K562 (cell line): ENCODE measurements around the gene KRT25. TPM values are rescaled to one million over a fixed set of nuclear protein-coding genes. Genes with fewer than 3 reads are reported as not detected.

Source experiments
- ATAC-seq: fragments of 200-7000 bp; cut with Tn5 transposase; 3 replicates; pipeline ENCODE4 v1.9.1; 2020; ENCODE audit warnings: moderate library complexity
- Bru-seq: library from RNA; stranded (reverse); fragments of 400-500 nt; gene quantifications from one replicate; lab custom pipeline; 2021; lab: Mats Ljungman, UMichigan
- BruChase-seq, 2 experiments: library from RNA; stranded (reverse); fragments of 400-500 nt; gene quantifications; one replicate each; lab custom pipeline; 2021; lab: Mats Ljungman, UMichigan
- BruUV-seq: library from RNA; stranded (reverse); fragments of 400-500 nt; replicated peaks from 2 replicates; lab custom pipeline; 2021; lab: Mats Ljungman, UMichigan
- CTCF ChIA-PET: fragments of 300-600 bp; formaldehyde crosslinking; extraction: SDS; loops from one replicate; lab custom pipeline; 2021; ENCODE audit warnings: low intra/inter-chr PET ratio; lab: Yijun Ruan, JAX
- POLR2A ChIA-PET: fragments of 300-600, 350-650 bp; sonication (Branson Sonifier 250); formaldehyde crosslinking; extraction: SDS; loops from one replicate; lab custom pipeline; 2021; ENCODE audit warnings: antibody characterized with exemption, inconsistent platforms; lab: Yijun Ruan, JAX
- DNase-seq, 4 experiments: peaks; one replicate each; pipeline versions ENCODE4 v3.0.0 to v3.0.0-alpha.2; 2011 to 2018; ENCODE audit warnings: low spot score in 3 of 4, mixed read lengths in 3 of 4; ENCODE audit errors: extremely low read depth in 1 of 4
- FAIRE-seq: peaks from 2 replicates; lab custom pipeline; 2011; peaks lifted over from hg19 to GRCh38; lab: Jason Lieb, UNC
- H2AFZ ChIP-seq: 2 replicates; pipeline ENCODE4 v1.6.0; 2011; ENCODE audit warnings: low read depth, low read length, control low read depth, inconsistent platforms
- H3K27ac ChIP-seq: fragments of 200-600 bp; 3 replicates; pipeline ENCODE4 v1.8.0; 2011; ENCODE audit warnings: low read depth, mild to moderate bottlenecking, control low read depth, inconsistent platforms, low read length, moderate library complexity, mixed read lengths; ENCODE audit errors: extremely low read depth
- H3K27me3 ChIP-seq, 2 experiments: fragments of 300-600 bp in 1 of 2; 2 replicates in 1 of 2; 3 replicates in 1 of 2; pipeline versions ENCODE4 v1.6.0 to v1.8.0; 2011; ENCODE audit warnings: inconsistent platforms in 2 of 2, low read length in 2 of 2, mild to moderate bottlenecking in 1 of 2, mixed read lengths in 1 of 2, moderate library complexity in 1 of 2; ENCODE audit not compliant: control insufficient read depth in 2 of 2, insufficient read depth in 2 of 2
- H3K36me3 ChIP-seq: fragments of 300-600 bp; 3 replicates; pipeline ENCODE4 v1.8.0; 2011; ENCODE audit warnings: mild to moderate bottlenecking, low read length, inconsistent platforms; ENCODE audit not compliant: control insufficient read depth, insufficient read depth
- H3K4me1 ChIP-seq, 2 experiments: fragments of 200-600 bp in 1 of 2; replicated peaks in 1 of 2; 2 replicates in 1 of 2; 3 replicates in 1 of 2; pipeline versions ENCODE4 v1.5.1 to v1.8.0; 2011; ENCODE audit warnings: inconsistent platforms in 2 of 2, low read length in 2 of 2, mild to moderate bottlenecking in 1 of 2, mixed read lengths in 1 of 2, moderate library complexity in 1 of 2; ENCODE audit not compliant: control insufficient read depth in 2 of 2, insufficient read depth in 2 of 2
- H3K4me2 ChIP-seq: 2 replicates; pipeline ENCODE4 v1.6.1; 2011; ENCODE audit warnings: low read length, control low read depth, inconsistent platforms, mixed read lengths; ENCODE audit not compliant: insufficient read depth
- H3K4me3 ChIP-seq: fragments of 200-600 bp; sonication (generic), shearing (Covaris generic); 2 replicates; pipeline ENCODE4 v1.5.1; 2016; ENCODE audit warnings: control low read depth, inconsistent platforms
- H3K79me2 ChIP-seq: fragments of 200-600 bp; 3 replicates; pipeline ENCODE4 v1.8.0; 2011; ENCODE audit warnings: low read length, inconsistent platforms; ENCODE audit not compliant: control insufficient read depth, insufficient read depth
- H3K9ac ChIP-seq, 2 experiments: 2 replicates each; pipeline versions ENCODE4 v1.6.0 to v1.6.1; 2011; ENCODE audit warnings: low read depth in 2 of 2, low read length in 2 of 2, control low read depth in 1 of 2, inconsistent platforms in 1 of 2, mild to moderate bottlenecking in 1 of 2, mixed read lengths in 1 of 2; ENCODE audit not compliant: insufficient read depth in 1 of 2
- H3K9me1 ChIP-seq: one replicate; pipeline ENCODE4 v1.6.0; 2011; ENCODE audit warnings: inconsistent platforms, mild to moderate bottlenecking, low read length, moderate library complexity; ENCODE audit not compliant: control insufficient read depth, insufficient read depth
- H3K9me3 ChIP-seq: replicated peaks from 2 replicates; pipeline ENCODE4 v1.5.1; 2011; ENCODE audit warnings: low read depth, low read length, inconsistent platforms; ENCODE audit not compliant: control insufficient read depth, insufficient read depth
- H4K20me1 ChIP-seq: replicated peaks from 2 replicates; pipeline ENCODE4 v1.6.1; 2011; ENCODE audit warnings: low read length, inconsistent platforms, mixed read lengths; ENCODE audit not compliant: control insufficient read depth, insufficient read depth
- BCOR ChIP-seq: fragments of 450-650 bp; IDR thresholded peaks from 2 replicates; pipeline ENCODE4 v1.6.1; 2016
- C11orf30 ChIP-seq: fragments of 450-650 bp; IDR thresholded peaks from 2 replicates; pipeline ENCODE4 v1.6.1; 2016; ENCODE audit warnings: low read depth, mild to moderate bottlenecking
- NCOR1 ChIP-seq: fragments of 450-650 bp; IDR thresholded peaks from 2 replicates; pipeline ENCODE4 v1.6.1; 2016; ENCODE audit warnings: mild to moderate bottlenecking, moderate library complexity
- ZNF316 ChIP-seq: fragments of 450-650 bp; IDR thresholded peaks from 2 replicates; pipeline ENCODE4 v1.6.1; 2016
- WGBS: fragments of 100-300 bp; shearing (Covaris generic); methylation state at CpG from one replicate; pipeline ENCODE4 v1.1.6; 2016; ENCODE audit warnings: low coverage, mixed read lengths; ENCODE audit not compliant: insufficient coverage; ENCODE audit errors: missing lambda C conversion rate; 5-methylcytosine and 5-hydroxymethylcytosine counted together
- in situ Hi-C: fragments of 300-500 bp; cut with MboI; formaldehyde crosslinking; loops from 4 replicates; pipeline ENCODE4 v1.15.0; 2018; ENCODE audit warnings: inconsistent platforms, mixed read lengths
- intact Hi-C: fragments of 100-400 bp; cut with micrococcal nuclease; formaldehyde crosslinking; loops from 2 replicates; pipeline ENCODE4 v1.14.2; 2022
- long read RNA-seq, 3 experiments: library from polyadenylated mRNA in 2 of 3; library from RNA in 1 of 3; unstranded in 2 of 3; stranded (forward) in 1 of 3; transcript quantifications; one replicate each; pipeline ENCODE4 v2.0.0, GENCODE V29; 2019 to 2022
- polyA minus RNA-seq, 3 experiments: library from RNA; depleted of rRNA, polyadenylated mRNA; stranded (reverse); fragments of >200 nt; gene quantifications; 2 replicates each; pipeline ENCODE4 v1.2.3, GENCODE V29; 2011
- polyA plus RNA-seq, 8 experiments: library from polyadenylated mRNA; depleted of rRNA in 4 of 8; stranded (reverse) in 5 of 8; unstranded in 3 of 8; fragments of >200 nt; fragmentation: Nextera tagmentation in 2 of 8; fragmentation: Illumina TruSeq in 1 of 8; extraction: Ambion mirVana in 2 of 8; extraction: Trizol in 1 of 8; gene quantifications; 2 replicates each; pipeline versions ENCODE4 v1.2.1 to v1.2.3, GENCODE V29; 2011 to 2014; ENCODE audit warnings: inconsistent platforms in 1 of 8, missing spikeins in 1 of 8
- total RNA-seq, 7 experiments: library from RNA; depleted of rRNA in 6 of 7; stranded (reverse); fragments of >200 nt in 6 of 7; fragmentation: Illumina TruSeq in 2 of 7; extraction: Trizol in 2 of 7; gene quantifications; 2 replicates each; pipeline versions ENCODE4 v1.2.1 to v1.2.3, GENCODE V29; 2011 to 2021; ENCODE audit warnings: low replicate concordance in 1 of 7

Gene KRT25, protein sequence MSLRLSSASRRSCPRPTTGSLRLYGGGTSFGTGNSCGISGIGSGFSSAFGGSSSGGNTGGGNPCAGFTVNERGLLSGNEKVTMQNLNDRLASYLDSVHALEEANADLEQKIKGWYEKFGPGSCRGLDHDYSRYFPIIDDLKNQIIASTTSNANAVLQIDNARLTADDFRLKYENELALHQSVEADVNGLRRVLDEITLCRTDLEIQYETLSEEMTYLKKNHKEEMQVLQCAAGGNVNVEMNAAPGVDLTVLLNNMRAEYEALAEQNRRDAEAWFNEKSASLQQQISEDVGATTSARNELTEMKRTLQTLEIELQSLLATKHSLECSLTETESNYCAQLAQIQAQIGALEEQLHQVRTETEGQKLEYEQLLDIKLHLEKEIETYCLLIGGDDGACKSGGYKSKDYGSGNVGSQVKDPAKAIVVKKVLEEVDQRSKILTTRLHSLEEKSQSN
- not detected in 2 replicates for total RNA-seq (2011; cell fraction: chromatin; rRNA removed; ENCODE audit: low replicate concordance)
- total RNA-seq (2011; cell fraction: nucleolus; rRNA removed) = not detected in 2 replicates
- total RNA-seq (2011; cell fraction: nucleoplasm; rRNA removed) = not detected in 2 replicates
- total RNA-seq (2014; rRNA removed) = not detected in 2 replicates
- not detected in 2 replicates for total RNA-seq (2014; rRNA removed; fragmentation: Illumina TruSeq; extraction: Trizol)
- not detected in 2 replicates for total RNA-seq (2015; rRNA removed; fragmentation: Illumina TruSeq; extraction: Trizol)
- not detected in 2 replicates for total RNA-seq (2021)
- not detected in 2 replicates for polyA plus RNA-seq (2011; rRNA removed)
- not detected in 2 replicates for polyA plus RNA-seq (2011; cell fraction: cytosol; rRNA removed)
- not detected in 2 replicates for polyA plus RNA-seq (2011; cell fraction: nucleus; rRNA removed)
- 0.19 TPM in 1 of 2 replicates, not detected in the other for polyA plus RNA-seq (2012)
- not detected in 2 replicates for polyA plus RNA-seq (2014; fragmentation: Illumina TruSeq; extraction: Trizol)
- not detected for polyA plus RNA-seq (2014; fragmentation: Nextera tagmentation; extraction: Ambion mirVana)
- polyA plus RNA-seq (2014; rRNA removed) = not detected in 2 replicates
- not detected in 2 replicates for polyA minus RNA-seq (2011; rRNA and poly(A)+ RNA removed)
- not detected in 2 replicates for polyA minus RNA-seq (2011; cell fraction: cytosol; rRNA and poly(A)+ RNA removed)
- not detected in 2 replicates for polyA minus RNA-seq (2011; cell fraction: nucleus; rRNA and poly(A)+ RNA removed)
- not detected for Bru-seq, nascent RNA
- not detected for BruChase-seq, experiment 1, labeled RNA remaining after a 2-hour chase
- not detected for BruChase-seq, experiment 2, labeled RNA remaining after a 6-hour chase
- long read RNA-seq, experiment 1 = 0 reads
- long read RNA-seq, experiment 2 = 0 reads
- long read RNA-seq, experiment 3 = 0 reads

DNA sequence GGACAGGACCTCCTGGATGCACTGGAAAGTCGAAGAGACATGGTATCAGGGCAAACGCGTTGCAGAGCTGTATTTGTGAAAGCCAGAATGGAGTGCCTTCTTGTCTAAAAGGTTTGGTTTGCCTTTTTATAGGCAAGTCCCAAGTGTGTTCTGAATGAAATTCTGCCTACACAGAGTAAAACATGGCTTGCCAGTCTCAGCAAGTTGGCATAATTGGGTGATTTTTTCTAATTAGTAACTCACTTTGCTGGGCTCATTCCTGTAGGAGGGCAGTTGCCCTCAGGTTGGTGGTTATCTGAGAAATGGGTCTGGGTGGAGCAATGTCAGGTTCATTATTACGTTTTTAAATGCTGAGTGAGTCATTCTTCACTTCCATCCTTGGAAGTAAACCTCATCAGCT is at the start of gene KRT25:
Gene KRT25 (minus strand): TSS at position 101 of the 400 bp plus-strand sequence. CDS start 60 bp downstream, at position 41.
- Histone ChIP-seq H3K27me3 (peaks cover 13 to 18% of the 10 kb centered on the region in 2 experiments; a peak in 4 of 5 replicates), H3K9me3 (no peaks in the 10 kb centered on the region), H3K27ac (no peak within 1 kb of the TSS), H4K20me1 (no peaks in the 10 kb centered on the region), H3K4me3 (no peak within 1 kb of the TSS), H3K79me2 (no peaks in the 10 kb centered on the region), H3K4me1 (no peaks in the 10 kb centered on the region), H3K9me1 (no peaks in the 10 kb centered on the region), H3K9ac (no peak within 1 kb of the TSS), H3K4me2 (no peak within 1 kb of the TSS), H3K36me3 (no peaks in the 10 kb centered on the region), H2AFZ (no peak within 1 kb of the TSS)
- ChIA-PET POLR2A (interaction anchor here (0.7 kb wide), 1 partner anchor 755 kb away, joined by 4 read pairs; no protein-coding TSS in a partner anchor), CTCF (no interaction called here)
- no peak for FAIRE-seq
- no peak for DNase-seq
- no TSS peak for BruUV-seq
- no peak for ATAC-seq
- WGBS = 4% methylated on average over 4 of the region's 4 CpGs
- TF ChIP-seq NCOR1 = no peak
- peak; percentile 49; the same call in 1 of the 2 replicates for TF ChIP-seq ZNF316
- peak; percentile 19; the same call in 1 of the 2 replicates for TF ChIP-seq C11orf30
- no peak for TF ChIP-seq BCOR
- intact Hi-C loops = no loop called here
- in situ Hi-C loops = no loop called here
